Esophagus (tissue), 2 donors: Measurements from ENCODE around the gene CCDC159. TPM values are rescaled to one million over a fixed set of nuclear protein-coding genes. Genes with fewer than 3 reads are reported as not detected.
"Not testable (repeated sequence)": the region's sequence is repeated elsewhere in the genome, so short reads cannot be mapped to it uniquely, and the experiment has no call there.

Experiments used
- H3K27ac ChIP-seq, 2 donors: one replicate each; pipeline ENCODE4 v1.5.1; 2013; ENCODE audit warnings: low read depth in 2 of 2, mild to moderate bottlenecking in 2 of 2, inconsistent platforms in 1 of 2, low read length in 1 of 2, moderate library complexity in 1 of 2
- H3K27me3 ChIP-seq, 2 donors: one replicate each; pipeline ENCODE4 v1.6.1; 2013; ENCODE audit warnings: low read length in 2 of 2, control low read depth in 1 of 2, mild to moderate bottlenecking in 1 of 2; ENCODE audit not compliant: insufficient read depth in 2 of 2, control insufficient read depth in 1 of 2
- H3K36me3 ChIP-seq, 2 donors: one replicate each; pipeline ENCODE4 v1.6.1; 2013; ENCODE audit warnings: low read length in 1 of 2; ENCODE audit not compliant: control insufficient read depth in 2 of 2, insufficient read depth in 2 of 2
- H3K4me1 ChIP-seq, 2 donors: one replicate each; pipeline ENCODE4 v1.6.1; 2013; ENCODE audit warnings: low read length in 1 of 2; ENCODE audit not compliant: control insufficient read depth in 2 of 2, insufficient read depth in 2 of 2
- H3K4me3 ChIP-seq, 2 donors: one replicate each; pipeline ENCODE4 v1.5.1; 2013; ENCODE audit warnings: low read length in 2 of 2, mild to moderate bottlenecking in 2 of 2, low read depth in 1 of 2, moderate library complexity in 1 of 2
- H3K9me3 ChIP-seq, 2 donors: one replicate each; pipeline ENCODE4 v1.6.1; 2013; ENCODE audit warnings: mild to moderate bottlenecking in 2 of 2, low read depth in 1 of 2, low read length in 1 of 2, moderate library complexity in 1 of 2; ENCODE audit not compliant: control insufficient read depth in 2 of 2, insufficient read depth in 1 of 2
- WGBS, 2 donors: extraction: QIAGEN DNeasy Blood & Tissue Kit; methylation state at CpG; one replicate each; pipeline ENCODE4 v1.1.7; 2013; 5-methylcytosine and 5-hydroxymethylcytosine counted together
- polyA plus RNA-seq, 2 donors: library from polyadenylated mRNA; stranded (reverse); fragments of 200-250 nt; gene quantifications; one replicate each; pipeline ENCODE4 v1.2.3, GENCODE V29; 2013
- donor health status: healthy with polysubstance abuse.
- donor health status: Bipolar disorder and iron deficiency.

Gene CCDC159
- polyA plus RNA-seq, 2 donors: 22.5 to 47.6 TPM

DNA sequence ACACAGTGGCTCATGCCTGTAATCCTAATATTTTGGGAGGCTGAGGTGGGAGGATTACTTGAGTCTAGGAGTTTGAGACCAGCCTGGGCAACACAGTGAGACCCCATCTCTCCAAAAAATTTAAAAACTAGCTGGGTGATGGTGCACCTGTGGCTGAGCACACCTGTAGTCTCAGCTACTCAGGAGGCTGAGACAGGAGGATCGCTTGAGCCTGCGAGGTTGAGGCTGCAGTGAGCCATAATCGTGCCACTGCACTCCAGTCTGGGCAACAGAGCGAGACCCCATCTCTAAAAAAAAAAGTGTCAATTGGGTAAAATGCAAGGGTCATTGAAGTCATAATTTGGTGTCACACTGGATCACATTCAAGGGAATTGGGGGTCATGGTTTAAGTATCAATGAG is 7.8 kb downstream of the CCDC159 start:
- not testable (repeated sequence) for H3K4me3 ChIP-seq, H3K27me3 ChIP-seq, H3K36me3 ChIP-seq, H3K27ac ChIP-seq, H3K9me3 ChIP-seq
- 96 to 97% methylated on average over 4 of the region's 4 CpGs for WGBS, 2 donors
- H3K4me1 ChIP-seq: peaks cover 8 to 11% of the 10 kb centered on the region in 2 donors

DNA sequence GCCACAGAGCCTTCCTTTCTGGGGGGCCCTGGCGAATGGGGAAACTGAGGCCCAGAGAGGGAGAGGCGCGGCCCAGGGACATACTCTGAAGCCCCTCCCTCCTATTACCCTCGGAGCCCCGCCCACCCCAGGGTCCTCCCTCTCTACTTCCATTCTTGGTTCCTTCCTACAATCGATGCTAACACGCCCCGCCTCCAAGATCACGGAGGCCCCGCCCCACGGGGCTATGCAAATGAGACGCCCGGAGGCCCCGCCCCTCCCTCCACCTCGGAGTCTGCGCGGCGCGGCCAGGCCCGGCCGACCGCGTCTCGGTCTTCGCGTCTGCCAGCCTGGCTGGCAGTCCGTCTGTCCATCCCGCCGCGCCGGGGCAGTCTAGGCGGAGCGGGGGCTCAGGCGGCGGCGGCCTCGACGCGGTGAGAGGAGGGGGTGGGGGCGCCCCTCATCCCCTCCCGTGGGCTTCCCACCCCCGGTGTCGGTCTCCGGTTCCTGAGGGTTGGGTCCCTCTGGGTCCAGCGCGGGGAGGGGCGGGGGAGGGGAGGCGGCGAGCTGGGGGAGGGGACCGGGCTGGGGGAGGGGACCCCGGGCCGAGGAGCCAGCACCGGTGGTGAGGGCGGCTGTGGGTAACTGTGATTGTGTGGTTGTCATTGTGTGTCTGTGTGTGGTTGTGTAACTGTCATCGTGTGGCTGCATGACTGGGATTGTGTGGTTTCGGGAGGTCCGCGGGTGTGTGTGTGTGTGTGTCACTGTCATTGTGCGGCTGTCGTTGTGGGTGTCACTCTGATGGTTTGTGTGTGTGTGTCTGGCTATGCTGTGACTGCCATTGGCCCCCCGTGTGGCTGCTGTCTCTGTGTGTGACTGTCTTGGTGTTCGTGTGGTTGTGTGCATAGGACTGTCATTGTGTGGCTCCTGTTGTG is 9.1 kb downstream of the CCDC159 start, which contains the start of gene PLPPR2:
PLPPR2 (plus strand) TSS at position 273 of the 914 bp plus-strand sequence. CDS start 2,242 bp downstream, outside the sequence.
- Histone ChIP-seq H3K4me3 (peak within 1 kb of the TSS; percentile 53 to 63), H3K4me1 (peaks cover 8 to 17% of the 10 kb centered on the region in 2 donors), H3K27me3 (no peaks in the 10 kb centered on the region), H3K9me3 (no peaks in the 10 kb centered on the region), H3K36me3 (peaks cover 0 to 5% of the 10 kb centered on the region in 2 donors), H3K27ac (peak within 1 kb of the TSS in 1 of 2 donors; percentile 43)
- WGBS, 2 donors: 4% methylated on average over 55 to 58 of the region's 62 CpGs

DNA sequence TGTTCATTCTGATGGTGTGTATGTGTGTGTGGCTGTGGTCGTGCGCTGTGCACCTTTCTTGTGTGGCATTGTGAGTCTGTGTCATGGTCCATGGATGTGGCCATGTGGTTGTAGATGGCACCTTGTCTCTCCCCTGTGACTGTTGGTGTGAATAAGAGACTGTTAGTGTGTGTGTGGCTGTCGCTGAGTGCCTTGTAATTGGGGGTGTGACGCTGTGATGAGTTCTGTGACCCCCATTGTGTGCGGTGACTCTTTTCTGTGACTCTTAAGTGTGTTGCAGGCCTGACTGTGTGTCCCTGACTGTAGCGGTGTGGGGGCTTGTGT is 9.7 kb downstream of the CCDC159 start:
- 83 to 86% methylated on average over 6 of the region's 6 CpGs for WGBS, 2 donors
- H3K4me1 ChIP-seq: peaks cover 8 to 19% of the 10 kb centered on the region in 2 donors
- no peaks in the 10 kb centered on the region for H3K27me3 ChIP-seq
- peaks cover 0 to 5% of the 10 kb centered on the region in 2 donors for H3K36me3 ChIP-seq
- H3K4me3 ChIP-seq: peak overlapping the region; percentile 53 to 63
- no peaks in the 10 kb centered on the region for H3K9me3 ChIP-seq
- no peak overlapping the region for H3K27ac ChIP-seq

DNA sequence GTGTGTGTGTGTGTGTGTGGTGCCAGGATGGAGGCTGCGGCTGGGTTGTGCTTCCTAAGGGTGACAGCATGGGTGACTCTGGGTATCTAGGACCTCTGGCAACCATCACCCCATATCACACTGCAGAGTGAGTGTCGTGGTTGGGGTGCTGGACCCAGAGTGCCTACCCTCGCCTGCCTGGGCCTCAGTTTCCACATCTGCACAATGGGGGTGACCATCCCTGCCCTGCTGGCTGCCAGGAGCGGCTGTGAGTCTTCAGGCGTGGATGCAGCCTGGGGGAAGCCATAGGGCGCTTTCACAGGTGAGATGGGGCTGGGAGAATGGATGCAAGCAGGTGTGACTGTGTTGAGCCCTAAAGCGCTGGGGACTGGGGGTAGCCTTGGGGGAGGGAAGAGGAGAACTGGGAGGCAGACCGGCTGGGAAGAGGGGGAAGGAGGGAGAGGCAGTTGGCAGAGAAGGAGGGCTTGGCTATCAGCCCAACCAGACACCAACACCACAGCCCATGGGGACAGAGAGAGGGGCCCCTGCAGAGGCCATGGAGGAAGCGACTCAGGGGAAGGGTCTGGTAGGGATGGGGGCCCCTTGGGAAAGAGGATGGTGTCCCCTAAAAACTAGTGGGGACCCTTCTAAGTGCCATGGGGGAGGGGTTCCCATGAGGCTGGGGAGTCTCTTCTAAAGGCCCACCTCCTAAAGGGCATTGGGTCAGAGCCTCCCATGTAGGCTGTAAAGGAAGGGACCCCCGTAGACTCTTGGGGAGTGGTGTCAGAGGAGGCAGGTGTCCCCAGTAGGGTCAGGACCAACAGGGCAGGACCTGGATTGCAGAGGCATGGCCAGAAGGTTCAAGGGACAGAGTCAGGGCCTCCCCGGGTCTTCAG is 10.6 kb downstream of the CCDC159 start:
- Histone ChIP-seq H3K9me3 (no peaks in the 10 kb centered on the region), H3K4me1 (peaks cover 8 to 25% of the 10 kb centered on the region in 2 donors), H3K36me3 (peaks cover 0 to 5% of the 10 kb centered on the region in 2 donors), H3K4me3 (no peak overlapping the region), H3K27me3 (no peaks in the 10 kb centered on the region), H3K27ac (no peak overlapping the region)
- 81 to 84% methylated on average over 11 of the region's 11 CpGs for WGBS, 2 donors

DNA sequence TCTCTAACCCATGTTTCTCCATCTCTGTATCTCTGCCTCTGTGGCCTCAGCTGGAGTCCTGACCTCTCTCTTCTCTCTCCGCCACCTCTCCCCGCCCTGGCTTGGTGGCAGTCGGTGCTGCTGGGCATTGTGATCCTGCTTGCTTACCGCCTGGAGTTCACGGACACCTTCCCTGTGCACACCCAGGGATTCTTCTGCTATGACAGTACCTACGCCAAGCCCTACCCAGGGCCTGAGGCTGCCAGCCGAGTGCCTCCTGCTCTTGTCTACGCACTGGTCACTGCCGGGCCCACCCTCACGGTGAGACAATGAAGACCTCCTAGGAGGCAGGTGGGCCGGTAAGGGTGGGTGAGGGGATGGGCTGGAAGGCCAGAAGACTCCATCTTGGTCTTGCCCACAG is 13.1 kb downstream of the CCDC159 start:
- H3K27ac ChIP-seq: peak overlapping the region in 1 of 2 donors; percentile 23
- H3K4me1 ChIP-seq: peaks cover 8 to 25% of the 10 kb centered on the region in 2 donors
- 66 to 75% methylated on average over 11 of the region's 11 CpGs for WGBS, 2 donors
- no peaks in the 10 kb centered on the region for H3K27me3 ChIP-seq
- H3K36me3 ChIP-seq: peaks cover 6 to 8% of the 10 kb centered on the region in 2 donors
- no peaks in the 10 kb centered on the region for H3K9me3 ChIP-seq
- no peak overlapping the region for H3K4me3 ChIP-seq

DNA sequence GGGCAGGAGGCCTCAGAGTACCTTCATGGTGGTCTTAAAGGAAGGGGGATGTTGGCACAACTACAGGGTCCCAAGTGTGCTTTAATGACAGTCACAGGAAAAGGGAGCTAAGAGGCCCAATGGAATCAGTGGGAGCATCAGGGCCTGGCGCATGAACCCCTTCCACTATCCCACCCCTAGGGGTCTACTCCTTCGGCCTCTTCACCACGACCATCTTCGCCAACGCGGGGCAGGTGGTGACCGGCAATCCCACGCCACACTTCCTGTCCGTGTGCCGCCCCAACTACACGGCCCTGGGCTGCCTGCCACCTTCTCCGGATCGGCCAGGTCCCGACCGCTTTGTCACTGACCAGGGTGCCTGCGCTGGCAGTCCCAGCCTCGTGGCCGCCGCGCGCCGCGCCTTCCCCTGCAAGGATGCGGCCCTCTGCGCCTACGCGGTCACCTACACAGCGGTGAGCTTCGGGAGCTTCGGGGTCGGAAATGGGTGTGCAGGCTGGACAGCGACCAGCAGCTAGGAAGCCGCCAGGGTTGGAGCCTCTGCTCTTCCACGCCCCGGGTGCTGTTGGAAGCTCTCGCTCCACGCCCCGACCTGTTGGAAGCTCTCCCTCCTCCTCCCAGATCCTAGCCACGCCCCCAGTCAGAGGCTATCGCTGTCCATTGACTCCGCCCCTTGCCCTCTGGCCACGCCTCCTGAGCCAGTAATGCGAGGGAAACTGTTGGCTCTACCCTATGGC is 14.9 kb downstream of the CCDC159 start:
- Histone ChIP-seq H3K36me3 (peaks cover 8 to 11% of the 10 kb centered on the region in 2 donors), H3K9me3 (no peaks in the 10 kb centered on the region), H3K27me3 (no peaks in the 10 kb centered on the region), H3K27ac (no peak overlapping the region), H3K4me1 (peaks cover 5 to 18% of the 10 kb centered on the region in 2 donors), H3K4me3 (no peak overlapping the region)
- WGBS, 2 donors: 52 to 53% methylated on average over 43 of the region's 43 CpGs

DNA sequence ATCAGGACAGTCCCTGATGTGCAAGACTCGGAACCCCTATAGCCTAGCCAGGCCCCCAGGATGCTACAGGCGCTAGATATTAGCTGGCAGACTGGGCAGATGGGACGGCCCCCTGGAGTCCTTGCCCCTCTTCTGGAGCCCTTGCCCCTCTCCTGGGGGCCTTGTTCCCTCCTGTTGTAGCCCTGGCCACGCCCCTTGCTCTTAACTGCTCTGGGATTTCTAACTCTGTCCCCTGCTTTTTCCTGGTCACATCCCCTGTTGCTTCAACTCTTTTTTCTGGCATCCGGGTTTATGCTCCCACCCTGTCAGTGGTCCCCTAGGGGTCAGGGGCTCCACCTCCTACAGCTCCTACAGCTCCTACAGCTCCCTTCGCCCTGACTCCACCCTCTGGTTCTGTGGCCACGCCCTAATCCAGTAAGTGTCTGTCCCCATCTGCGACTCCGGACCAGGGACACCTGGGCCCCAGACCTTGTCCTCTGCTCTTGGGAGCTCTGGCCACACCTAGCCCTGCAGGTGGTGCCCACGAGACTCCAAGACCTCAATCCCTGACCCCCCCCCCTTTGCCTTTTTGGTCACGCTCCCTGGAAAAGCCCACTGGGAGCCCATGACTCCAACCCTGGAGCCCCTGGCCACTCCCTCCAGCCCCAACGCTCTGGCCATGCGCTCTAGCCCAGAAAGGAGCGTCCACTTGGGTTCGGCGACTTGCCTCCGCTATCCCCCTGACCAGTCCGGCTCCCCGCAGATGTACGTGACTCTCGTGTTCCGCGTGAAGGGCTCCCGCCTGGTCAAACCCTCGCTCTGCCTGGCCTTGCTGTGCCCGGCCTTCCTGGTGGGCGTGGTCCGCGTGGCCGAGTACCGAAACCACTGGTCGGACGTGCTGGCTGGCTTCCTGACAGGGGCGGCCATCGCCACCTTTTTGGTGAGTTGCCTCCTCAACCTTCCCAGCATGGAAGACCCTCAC is 15.7 kb downstream of the CCDC159 start:
- Histone ChIP-seq H3K27ac (no peak overlapping the region), H3K4me3 (no peak overlapping the region), H3K4me1 (peaks cover 0 to 13% of the 10 kb centered on the region in 2 donors), H3K27me3 (no peaks in the 10 kb centered on the region), H3K9me3 (no peaks in the 10 kb centered on the region), H3K36me3 (peaks cover 8 to 11% of the 10 kb centered on the region in 2 donors)
- 82 to 87% methylated on average over 35 of the region's 35 CpGs for WGBS, 2 donors

DNA sequence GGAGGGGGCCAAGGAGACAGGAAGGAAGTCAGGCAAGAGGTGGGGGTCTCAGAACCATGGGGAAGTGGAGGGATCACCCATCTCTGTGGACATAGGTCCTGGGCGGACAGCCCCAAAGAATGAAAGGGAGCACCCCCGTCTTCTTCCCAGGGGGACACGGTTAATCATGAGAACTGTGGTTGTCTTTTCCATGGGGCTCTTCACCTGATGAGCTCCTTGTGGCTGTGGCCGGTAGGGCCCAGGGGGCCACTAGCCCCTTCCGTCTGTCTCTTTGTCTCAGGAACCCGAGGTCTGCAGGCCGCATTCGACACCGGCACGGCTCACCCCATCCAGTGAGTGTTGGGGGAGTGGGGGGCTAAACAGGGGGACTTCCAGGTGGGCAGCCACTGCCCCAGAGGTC is 17.6 kb downstream of the CCDC159 start:
- Histone ChIP-seq H3K9me3 (no peaks in the 10 kb centered on the region), H3K27me3 (no peaks in the 10 kb centered on the region), H3K4me3 (no peak overlapping the region), H3K27ac (no peak overlapping the region), H3K4me1 (peaks cover 0 to 13% of the 10 kb centered on the region in 2 donors), H3K36me3 (peaks cover 8 to 11% of the 10 kb centered on the region in 2 donors)
- WGBS, 2 donors: 91 to 92% methylated on average over 10 of the region's 10 CpGs
